ENCODE measurements around the gene SH3PXD2A.
"Not testable (repeated sequence)": the region's sequence is repeated elsewhere in the genome, so short reads cannot be mapped to it uniquely, and the experiment has no call there.

The SH3PXD2A gene

GRCh38 chr10:103612462-103613365 is 242.7 kb downstream of the SH3PXD2A start:
- DNase-seq (ENCODE audit: low read depth in 2 of 3, low spot score in 1 of 3), result no peak

- no peak for DNase-seq (ENCODE audit: low read depth in 2 of 3, low spot score in 1 of 3)
Measured at GRCh38 chr10:103610921-103611511, 244.4 kb downstream of the SH3PXD2A start.

DNA sequence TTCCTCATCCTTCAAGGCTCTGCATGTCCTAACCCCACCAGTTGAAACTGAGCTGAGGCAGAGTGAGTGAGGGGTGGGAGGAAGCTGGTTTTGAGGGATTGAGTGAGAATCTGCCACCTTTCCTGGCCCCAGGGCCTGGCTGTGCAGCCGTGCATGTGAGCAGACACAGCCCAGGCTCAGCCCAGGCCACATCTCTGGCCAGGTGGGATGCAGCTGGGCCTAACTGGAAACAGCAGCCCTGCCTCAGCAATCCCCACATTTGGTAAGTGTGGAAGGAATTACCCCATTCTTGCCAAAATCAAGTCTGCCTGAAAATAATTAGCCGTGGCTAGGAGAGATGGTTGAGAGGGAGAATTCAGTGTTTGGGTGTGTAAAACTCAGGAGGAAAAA is 245.3 kb downstream of the SH3PXD2A start:
- no peak for DNase-seq (ENCODE audit: low read depth in 2 of 3, low spot score in 1 of 3)

DNA sequence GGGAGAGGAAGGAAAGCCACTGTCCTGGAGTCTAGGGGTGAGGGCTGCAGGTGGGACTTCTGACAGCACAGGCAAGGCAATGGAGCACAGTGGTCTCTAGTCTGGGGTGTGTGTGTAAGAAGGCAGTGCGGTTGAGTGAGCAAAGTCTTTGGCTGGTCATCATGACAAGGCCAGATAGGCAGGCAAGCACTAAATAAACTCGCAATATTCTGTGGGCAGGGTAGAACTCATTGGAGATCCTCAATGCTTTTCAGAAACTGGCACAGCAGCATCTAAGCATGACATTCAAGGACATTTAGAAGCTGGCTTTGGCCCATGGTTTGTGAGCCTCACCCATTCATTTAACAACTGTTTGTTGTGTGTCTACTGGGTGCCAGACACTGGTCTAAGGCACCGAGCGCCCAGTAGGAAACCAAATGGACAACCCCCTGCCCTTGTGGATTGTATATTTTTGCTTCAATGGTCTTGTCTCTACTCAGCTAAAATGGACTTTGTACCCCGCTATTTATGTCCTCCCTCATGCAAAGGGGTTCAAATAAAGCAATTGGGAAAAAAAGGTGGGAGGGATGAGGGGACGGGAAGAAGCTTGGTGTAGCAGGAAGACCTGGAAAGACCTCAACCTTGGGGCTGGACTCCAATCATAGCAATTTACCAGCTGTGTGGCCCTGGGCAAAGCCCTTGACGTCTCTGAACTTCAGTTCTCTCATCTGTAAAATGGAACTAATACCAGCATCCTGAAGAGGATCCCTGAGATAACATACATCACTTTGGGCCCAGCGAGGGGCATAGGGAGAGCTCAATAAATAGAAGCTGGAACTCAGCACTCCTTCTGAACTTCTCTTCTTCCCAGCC is 245.9 kb downstream of the SH3PXD2A start:
- no peak for DNase-seq (ENCODE audit: low read depth in 2 of 3, low spot score in 1 of 3)

- not testable (repeated sequence) for DNase-seq (ENCODE audit: low read depth in 2 of 3, low spot score in 1 of 3)
Measured at GRCh38 chr10:103608056-103608455, 247.3 kb downstream of the SH3PXD2A start.

DNA sequence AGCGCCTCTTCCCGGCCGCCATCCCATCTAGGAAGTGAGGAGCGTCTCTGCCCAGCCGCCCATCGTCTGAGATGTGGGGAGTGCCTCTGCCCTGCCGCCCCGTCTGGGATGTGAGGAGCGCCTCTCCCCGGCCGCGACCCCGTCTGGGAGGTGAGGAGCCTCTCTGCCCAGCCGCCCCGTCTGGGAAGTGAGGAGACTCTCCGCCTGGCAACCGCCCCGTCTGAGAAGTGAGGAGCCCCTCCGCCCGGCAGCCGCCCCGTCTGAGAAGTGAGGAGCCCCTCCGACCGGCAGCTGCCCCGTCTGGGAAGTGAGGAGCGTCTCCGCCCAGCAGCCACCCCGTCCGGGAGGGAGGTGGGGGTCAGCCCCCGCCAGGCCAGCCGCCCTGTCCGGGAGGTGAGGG is 248.3 kb downstream of the SH3PXD2A start:
- DNase-seq (ENCODE audit: low read depth in 2 of 3, low spot score in 1 of 3), result not testable (repeated sequence)

GRCh38 chr10:103606097-103606438 is 249.3 kb downstream of the SH3PXD2A start:
- not testable (repeated sequence) for DNase-seq (ENCODE audit: low read depth in 2 of 3, low spot score in 1 of 3)

GRCh38 chr10:103605359-103606096 is 249.8 kb downstream of the SH3PXD2A start:
- peak in 2 of 3 donors; percentile 15 to 49 for DNase-seq (ENCODE audit: low read depth in 2 of 3, low spot score in 1 of 3)

DNA sequence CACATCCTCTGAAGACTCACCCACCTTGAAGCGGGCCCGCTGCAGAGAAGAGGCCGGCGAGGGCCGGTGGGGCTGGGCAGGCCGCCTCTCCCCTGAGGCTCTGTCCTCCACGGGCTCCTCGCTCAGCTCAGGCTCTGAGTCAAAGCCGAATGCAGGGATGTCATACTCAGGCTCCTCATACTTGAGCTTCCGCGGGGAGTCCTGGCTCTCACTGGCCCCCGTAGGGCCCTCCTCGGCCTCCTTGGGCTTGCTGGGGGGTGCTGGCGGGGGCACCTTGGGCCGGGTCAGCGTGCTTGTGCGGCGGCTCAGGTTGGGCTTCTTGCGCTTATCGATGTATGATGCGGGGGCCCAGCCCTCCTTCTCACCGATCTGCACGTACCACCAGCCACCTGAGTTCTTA is 252.0 kb downstream of the SH3PXD2A start:
- no peak for DNase-seq (ENCODE audit: low read depth in 2 of 3, low spot score in 1 of 3)

DNA sequence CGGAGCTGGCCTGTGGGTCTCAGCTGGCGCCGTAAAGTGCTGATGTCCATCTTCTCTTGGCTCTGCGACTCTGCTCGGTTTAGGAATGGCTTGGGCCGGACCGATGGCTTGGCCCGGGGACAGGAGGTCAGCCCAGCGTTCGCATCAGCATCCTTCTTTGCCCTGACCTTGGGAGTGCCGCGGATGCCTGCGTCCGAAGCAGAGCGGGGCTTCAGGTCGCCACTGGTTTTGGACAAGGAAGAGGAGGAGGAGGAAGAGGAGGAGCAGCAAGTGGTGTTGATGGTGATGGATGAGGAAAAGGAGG is 252.6 kb downstream of the SH3PXD2A start:
- no peak for DNase-seq (ENCODE audit: low read depth in 2 of 3, low spot score in 1 of 3)

GRCh38 chr10:103602028-103602851 is 253.1 kb downstream of the SH3PXD2A start:
- no peak for DNase-seq (ENCODE audit: low read depth in 2 of 3, low spot score in 1 of 3)

DNA sequence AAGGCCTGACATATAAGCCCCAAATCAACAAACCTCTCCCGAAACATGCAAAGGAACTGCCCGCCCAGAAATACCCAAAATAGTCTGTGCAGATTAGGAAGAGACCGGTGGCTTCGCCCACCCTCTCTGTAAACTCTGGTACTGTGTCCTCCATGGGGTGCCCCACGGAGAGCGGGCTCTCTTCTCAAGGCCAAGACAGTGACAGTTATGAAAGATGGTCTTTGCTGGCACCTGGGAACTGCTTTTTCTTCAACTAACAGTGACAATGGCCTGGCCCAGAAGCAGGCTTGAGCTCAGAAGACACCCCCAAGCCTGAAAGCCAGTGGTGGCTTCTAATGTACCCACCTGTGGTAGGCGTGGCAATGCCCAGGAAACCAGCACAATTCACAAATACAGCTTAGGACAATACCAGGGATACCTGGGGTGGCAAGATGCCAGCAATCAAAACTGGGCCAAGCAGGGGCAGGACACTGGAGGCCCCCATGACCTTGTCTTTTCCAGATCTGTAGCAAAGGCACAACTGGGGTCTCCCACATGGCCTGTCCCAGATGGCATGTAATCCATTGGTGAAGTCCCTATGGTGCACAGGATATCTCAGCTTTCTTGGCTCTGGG is 254.3 kb downstream of the SH3PXD2A start:
- DNase-seq (ENCODE audit: low read depth in 2 of 3, low spot score in 1 of 3), result no peak

DNA sequence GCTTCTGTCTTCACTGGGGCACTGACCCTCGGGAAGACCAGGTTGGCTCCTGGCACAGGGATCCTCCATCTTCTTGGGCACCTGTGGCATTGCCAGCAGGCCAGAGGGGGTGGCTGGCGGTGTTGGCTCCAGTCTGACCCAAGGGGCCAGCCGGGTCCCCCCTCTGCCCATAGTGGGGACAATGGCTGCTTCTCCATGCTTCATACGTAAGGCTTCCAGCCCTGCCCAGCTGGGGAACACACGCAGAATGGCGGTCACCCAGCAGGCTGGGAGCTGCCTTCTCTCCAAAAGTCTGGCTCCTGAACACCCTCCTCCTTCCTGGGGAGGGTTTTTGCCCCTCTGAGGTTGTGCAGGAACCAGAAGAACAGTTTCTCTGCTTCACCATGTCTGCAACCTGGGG is 255.1 kb downstream of the SH3PXD2A start:
- no peak for DNase-seq (ENCODE audit: low read depth in 2 of 3, low spot score in 1 of 3)

DNA sequence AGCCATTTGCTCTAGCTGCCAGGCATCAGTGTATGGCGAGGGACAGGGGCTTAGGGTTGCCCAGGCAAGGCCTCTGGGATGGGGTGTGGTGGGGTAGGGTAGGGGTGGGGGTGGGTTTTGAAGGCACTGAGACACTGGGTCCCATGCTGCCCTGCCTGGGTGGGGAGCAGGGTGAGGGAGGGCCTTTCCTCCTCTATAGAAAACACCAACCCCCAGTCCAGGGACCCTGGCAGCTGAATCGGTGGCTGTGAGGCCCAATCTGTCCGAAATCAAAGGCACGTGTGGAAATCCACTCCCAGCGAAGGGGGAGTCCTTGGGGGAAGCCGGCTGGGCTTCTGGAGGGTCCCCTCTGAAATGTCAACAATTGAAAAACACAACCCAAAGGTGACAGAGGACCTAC is 255.5 kb downstream of the SH3PXD2A start:
- no peak for DNase-seq (ENCODE audit: low read depth in 2 of 3, low spot score in 1 of 3)

DNA sequence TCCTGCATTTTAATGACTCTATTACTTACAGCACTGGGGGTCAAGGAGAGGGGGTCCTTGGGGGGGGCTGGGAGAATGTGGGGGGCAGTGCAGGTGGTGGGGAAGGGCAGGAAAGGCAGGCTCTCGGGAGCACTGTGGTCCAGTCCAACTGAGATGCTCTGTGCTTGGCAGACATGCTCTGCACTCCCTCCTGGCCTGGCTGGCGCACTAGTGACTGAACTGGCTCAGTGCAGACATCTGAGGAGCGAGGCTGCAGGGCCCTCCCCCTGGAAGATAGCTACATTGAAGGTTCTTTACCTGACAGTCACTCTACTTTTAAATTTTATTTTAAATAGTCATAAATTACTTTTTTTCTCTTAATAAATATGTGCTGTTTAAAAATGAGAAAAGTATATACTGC is 256.2 kb downstream of the SH3PXD2A start:
- no peak for DNase-seq (ENCODE audit: low read depth in 2 of 3, low spot score in 1 of 3)

DNA sequence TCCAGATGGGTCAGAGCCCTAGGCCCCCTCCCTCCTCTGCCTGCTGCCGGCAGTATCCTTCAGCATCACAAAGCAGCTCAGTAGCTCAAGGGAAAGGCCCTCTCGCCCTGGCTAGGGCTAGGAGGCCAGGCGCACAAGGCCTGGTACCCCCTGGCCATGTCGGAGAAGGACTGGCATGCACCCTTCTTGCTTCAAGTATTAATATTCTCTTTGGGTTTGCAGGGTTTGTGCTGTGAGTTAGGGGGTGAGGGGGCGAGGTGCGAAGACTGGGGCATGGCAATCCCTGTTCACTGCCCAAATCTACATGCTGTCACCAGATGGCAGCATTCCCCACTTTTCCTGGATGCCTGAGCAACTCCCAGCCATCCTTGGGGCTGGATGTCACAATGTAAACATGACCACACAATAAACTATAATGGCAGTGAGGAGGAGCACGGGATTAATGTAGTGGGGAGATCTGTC is 256.7 kb downstream of the SH3PXD2A start:
- DNase-seq (ENCODE audit: low read depth in 2 of 3, low spot score in 1 of 3), result no peak

DNA sequence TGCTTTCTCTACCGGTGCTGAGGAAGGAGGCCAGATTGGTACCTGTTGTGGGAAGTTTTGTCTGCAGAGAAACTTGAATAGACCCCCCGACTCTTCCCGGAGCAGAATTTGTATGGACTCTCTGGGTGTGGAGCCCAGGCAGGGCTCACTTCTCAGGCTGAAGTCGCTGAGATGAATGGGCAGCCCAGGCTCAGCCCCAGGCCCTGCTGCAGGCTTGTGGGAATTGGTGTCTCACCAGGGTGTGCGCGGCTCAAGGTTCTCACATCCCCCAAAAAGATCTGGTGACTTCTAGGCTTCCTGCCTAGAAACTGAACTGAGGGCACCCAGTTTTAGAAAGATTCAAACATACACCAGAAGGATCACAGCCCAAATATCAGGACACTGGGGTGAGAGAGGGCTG is 258.4 kb downstream of the SH3PXD2A start:
- DNase-seq (ENCODE audit: low read depth in 2 of 3, low spot score in 1 of 3), result no peak

DNA sequence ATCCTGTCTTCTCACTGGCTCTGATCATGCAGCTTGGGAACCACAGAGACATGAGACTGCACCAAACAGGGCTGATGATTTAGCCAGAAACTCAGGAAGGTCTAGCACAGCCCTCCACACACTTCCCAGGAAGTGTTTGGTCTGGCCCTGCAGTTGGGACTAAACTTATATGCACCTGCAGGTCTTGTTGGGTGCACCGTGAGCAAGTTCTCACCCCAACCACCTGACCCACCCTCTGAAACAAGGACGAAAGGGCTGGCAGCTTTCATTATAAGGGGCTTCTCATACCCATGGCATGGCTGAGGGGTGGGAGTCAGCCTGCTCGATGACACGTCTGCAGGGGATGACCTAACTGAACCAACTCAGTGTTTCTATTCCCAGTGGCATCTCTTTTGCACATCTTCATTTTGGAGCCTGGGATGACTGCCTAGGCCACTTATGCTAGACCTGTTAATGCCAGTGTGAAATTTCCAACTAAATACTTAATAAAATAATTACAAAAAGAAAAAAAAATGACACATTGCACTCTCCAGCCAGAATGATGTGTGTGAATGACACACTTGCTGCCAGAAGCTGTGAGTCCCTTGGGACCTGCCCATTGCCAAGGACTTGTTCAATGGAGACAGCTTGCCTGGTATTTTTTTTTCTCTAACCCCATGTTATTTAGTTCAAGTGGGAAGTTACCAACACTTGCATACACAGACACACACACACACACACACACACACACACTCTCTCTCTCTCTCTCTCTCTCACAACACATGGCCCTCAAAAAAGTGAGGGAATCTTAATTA is 259.2 kb downstream of the SH3PXD2A start:
- DNase-seq (ENCODE audit: low read depth in 2 of 3, low spot score in 1 of 3), result no peak

- no peak for DNase-seq (ENCODE audit: low read depth in 2 of 3, low spot score in 1 of 3)
Measured at GRCh38 chr10:103593022-103593570, 262.3 kb downstream of the SH3PXD2A start.
